H9 (cell line): Measurements from ENCODE around the gene TRIM65. TPM values are rescaled to one million over a fixed set of nuclear protein-coding genes. Genes with fewer than 3 reads are reported as not detected.

Source experiments
- DNase-seq: peaks from one replicate; pipeline ENCODE4 v3.0.0-alpha.2; 2017
- H2AFZ ChIP-seq: one replicate; pipeline ENCODE4 v1.6.1; 2013; ENCODE audit warnings: mild to moderate bottlenecking, low read length, control low read depth, moderate library complexity
- H2AK5ac ChIP-seq: 2 replicates; pipeline ENCODE4 v1.6.1; 2013; ENCODE audit warnings: low read length, control low read depth, mixed read lengths; ENCODE audit not compliant: insufficient read length
- H2BK120ac ChIP-seq: one replicate; pipeline ENCODE4 v1.6.1; 2013; ENCODE audit warnings: low read depth, mild to moderate bottlenecking, low read length, control low read depth, inconsistent platforms; ENCODE audit not compliant: poor library complexity, severe bottlenecking
- H2BK12ac ChIP-seq: 2 replicates; pipeline ENCODE4 v1.6.1; 2013; ENCODE audit warnings: low read length, control low read depth, mixed read lengths, low read depth; ENCODE audit not compliant: insufficient read length
- H2BK15ac ChIP-seq: 2 replicates; pipeline ENCODE4 v1.6.1; 2013; ENCODE audit warnings: low read depth, low read length, control low read depth
- H2BK20ac ChIP-seq: one replicate; pipeline ENCODE4 v1.6.1; 2013; ENCODE audit warnings: low read depth, mild to moderate bottlenecking, low read length, control low read depth, inconsistent platforms; ENCODE audit not compliant: poor library complexity, severe bottlenecking
- H2BK5ac ChIP-seq: 2 replicates; pipeline ENCODE4 v1.6.1; 2013; ENCODE audit warnings: low read length, control low read depth, mixed read lengths; ENCODE audit not compliant: insufficient read length
- H3K14ac ChIP-seq: 2 replicates; pipeline ENCODE4 v1.6.1; 2013; ENCODE audit warnings: low read length, control low read depth; ENCODE audit not compliant: insufficient read depth
- H3K18ac ChIP-seq: 2 replicates; pipeline ENCODE4 v1.6.1; 2013; ENCODE audit warnings: low read depth, mild to moderate bottlenecking, mixed read lengths, low read length, control low read depth; ENCODE audit not compliant: insufficient read length
- H3K23ac ChIP-seq: 2 replicates; pipeline ENCODE4 v1.6.1; 2013; ENCODE audit warnings: low read length, control low read depth, mixed read lengths, low read depth; ENCODE audit not compliant: insufficient read length
- H3K23me2 ChIP-seq: 2 replicates; pipeline ENCODE4 v1.6.1; 2013; ENCODE audit warnings: low read depth, mild to moderate bottlenecking, mixed read lengths, low read length, control low read depth; ENCODE audit not compliant: insufficient read length, poor library complexity, severe bottlenecking
- H3K27ac ChIP-seq: 2 replicates; pipeline ENCODE4 v1.5.1; 2013; ENCODE audit warnings: low read length, control low read depth, mixed read lengths, low read depth; ENCODE audit not compliant: insufficient read length
- H3K27me3 ChIP-seq: 2 replicates; pipeline ENCODE4 v1.6.1; 2013; ENCODE audit warnings: low read length, control low read depth, inconsistent platforms; ENCODE audit not compliant: insufficient read depth
- H3K4ac ChIP-seq: 2 replicates; pipeline ENCODE4 v1.6.1; 2013; ENCODE audit warnings: low read depth, mild to moderate bottlenecking, control low read depth, inconsistent platforms, low read length, moderate library complexity
- H3K4me1 ChIP-seq: 2 replicates; pipeline ENCODE4 v1.6.1; 2013; ENCODE audit warnings: low read length, control low read depth, inconsistent platforms; ENCODE audit not compliant: insufficient read depth
- H3K4me2 ChIP-seq: 2 replicates; pipeline ENCODE4 v1.6.1; 2013; ENCODE audit warnings: low read length, control low read depth, mixed read lengths; ENCODE audit not compliant: insufficient read length, insufficient read depth
- H3K56ac ChIP-seq: 2 replicates; pipeline ENCODE4 v1.6.1; 2013; ENCODE audit warnings: low read depth, mild to moderate bottlenecking, mixed read lengths, low read length, control low read depth; ENCODE audit not compliant: insufficient read length
- H3K79me1 ChIP-seq: 2 replicates; pipeline ENCODE4 v1.6.1; 2013; ENCODE audit warnings: low read depth, mild to moderate bottlenecking, moderate library complexity, low read length, control low read depth, inconsistent platforms; ENCODE audit not compliant: insufficient read depth, poor library complexity, severe bottlenecking
- H3K79me2 ChIP-seq: 2 replicates; pipeline ENCODE4 v1.6.1; 2013; ENCODE audit warnings: low read length, control low read depth, inconsistent platforms; ENCODE audit not compliant: insufficient read depth
- H3K9ac ChIP-seq: 2 replicates; pipeline ENCODE4 v1.6.1; 2013; ENCODE audit warnings: low read length, control low read depth, mixed read lengths; ENCODE audit not compliant: insufficient read length; ENCODE audit errors: extremely low read depth
- H3K9me3 ChIP-seq: one replicate; pipeline ENCODE4 v1.6.1; 2013; ENCODE audit warnings: low read depth, low read length, inconsistent platforms; ENCODE audit not compliant: control insufficient read depth
- H3T11ph ChIP-seq: one replicate; pipeline ENCODE4 v1.6.1; 2013; ENCODE audit warnings: mild to moderate bottlenecking, low read length, control low read depth, inconsistent platforms
- H4K20me1 ChIP-seq: one replicate; pipeline ENCODE4 v1.6.1; 2013; ENCODE audit not compliant: control insufficient read depth, insufficient read length, insufficient read depth
- H4K5ac ChIP-seq: 2 replicates; pipeline ENCODE4 v1.6.1; 2013; ENCODE audit warnings: low read depth, mild to moderate bottlenecking, mixed read lengths, low read length, control low read depth; ENCODE audit not compliant: insufficient read length
- H4K8ac ChIP-seq: replicated peaks from 2 replicates; pipeline ENCODE4 v1.6.1; 2013; ENCODE audit warnings: low read length, control low read depth, mixed read lengths, low read depth; ENCODE audit not compliant: insufficient read length
- H4K91ac ChIP-seq: 2 replicates; pipeline ENCODE4 v1.6.1; 2013; ENCODE audit warnings: low read depth, mild to moderate bottlenecking, moderate library complexity, mixed read lengths, low read length, control low read depth; ENCODE audit not compliant: insufficient read length
- H3K27ac Mint-ChIP-seq, 3 experiments: 2 replicates in 2 of 3; 3 replicates in 1 of 3; pipeline ENCODE4 v1.8.0; 2020 to 2021; ENCODE audit warnings: mixed read lengths in 3 of 3, mild to moderate bottlenecking in 1 of 3, moderate library complexity in 1 of 3
- H3K27me3 Mint-ChIP-seq: 2 replicates; pipeline ENCODE4 v1.8.0; 2021; ENCODE audit warnings: low read depth, mild to moderate bottlenecking, moderate library complexity, mixed read lengths
- H3K36me3 Mint-ChIP-seq, 3 experiments: 2 replicates in 2 of 3; 3 replicates in 1 of 3; pipeline ENCODE4 v1.8.0; 2020 to 2021; ENCODE audit warnings: low read depth in 3 of 3, mixed read lengths in 3 of 3; ENCODE audit not compliant: insufficient read depth in 1 of 3
- H3K4me1 Mint-ChIP-seq, 2 experiments: 2 replicates each; pipeline ENCODE4 v1.8.0; 2020; ENCODE audit warnings: mixed read lengths in 2 of 2
- H3K4me3 Mint-ChIP-seq, 2 experiments: 2 replicates in 1 of 2; 3 replicates in 1 of 2; pipeline ENCODE4 v1.8.0; 2020 to 2021; ENCODE audit warnings: mild to moderate bottlenecking in 2 of 2, mixed read lengths in 2 of 2, moderate library complexity in 1 of 2
- H3K9me3 Mint-ChIP-seq, 2 experiments: 2 replicates in 1 of 2; 3 replicates in 1 of 2; pipeline ENCODE4 v1.8.0; 2020; ENCODE audit warnings: mild to moderate bottlenecking in 2 of 2, mixed read lengths in 2 of 2, moderate library complexity in 1 of 2
- CTCF ChIP-seq: fragments of 200-600 bp; sonication (generic); conservative IDR thresholded peaks from 3 replicates; pipeline ENCODE4 v1.8.0; 2021; ENCODE audit warnings: antibody characterized with exemption, mild to moderate bottlenecking
- WGBS: extraction: QIAGEN DNeasy Blood & Tissue Kit; methylation state at CpG from one replicate; pipeline ENCODE4 v1.1.7; 2013; ENCODE audit warnings: missing lambda C conversion rate, low lambda C conversion rate, mixed read lengths; ENCODE audit not compliant: insufficient read length; ENCODE audit errors: extremely low coverage; 5-methylcytosine and 5-hydroxymethylcytosine counted together
- total RNA-seq: library from RNA; stranded (reverse); gene quantifications from 2 replicates; pipeline ENCODE4 v1.2.1, GENCODE V29; 2021

Gene TRIM65
- total RNA-seq, 1 experiment from 2014 or later: 34.1 TPM

- no CpG with 5 or more reads among the region's 13 CpGs for WGBS
- no peak overlapping the region for H3K27ac Mint-ChIP-seq
- peaks cover 3 to 13% (median 8%) of the 10 kb centered on the region in 3 experiments; a peak in 4 of 7 replicates for H3K36me3 Mint-ChIP-seq
Measured at GRCh38 chr17:75937652-75938051, 40.9 kb upstream of the TRIM65 start.

More at GRCh38 chr17:75937652-75938051, 40.9 kb upstream of the TRIM65 start:
- Histone ChIP-seq H3K56ac (no peak overlapping the region), H3K23me2 (no peaks in the 10 kb centered on the region), H3K9ac (no peak overlapping the region), H3K18ac (no peak overlapping the region), H2AK5ac (no peak overlapping the region), H4K5ac (no peak overlapping the region), H3K79me2 (no peaks in the 10 kb centered on the region), H3K79me1 (no peaks in the 10 kb centered on the region), H3K9me3 (no peaks in the 10 kb centered on the region), H3K4ac (no peak overlapping the region), H2AFZ (no peak overlapping the region), H3K4me1 (no peaks in the 10 kb centered on the region), H2BK5ac (no peak overlapping the region), H3K14ac (no peak overlapping the region), H2BK15ac (no peak overlapping the region), H4K8ac (no peak overlapping the region), H3K23ac (no peak overlapping the region), H3K27me3 (no peaks in the 10 kb centered on the region), H4K91ac (no peak overlapping the region), H3T11ph (no peak overlapping the region), H3K27ac (no peak overlapping the region), H3K4me2 (no peak overlapping the region), H2BK20ac (no peak overlapping the region), H4K20me1 (no peaks in the 10 kb centered on the region), H2BK120ac (no peak overlapping the region), H2BK12ac (no peak overlapping the region)
- TF ChIP-seq CTCF: no peak
- H3K4me1 Mint-ChIP-seq: peaks cover 10 to 12% of the 10 kb centered on the region in 2 experiments
- no peak overlapping the region for H3K4me3 Mint-ChIP-seq
- no peaks in the 10 kb centered on the region for H3K27me3 Mint-ChIP-seq
- no peaks in the 10 kb centered on the region; a peak in 1 of 5 replicates for H3K9me3 Mint-ChIP-seq
- DNase-seq: no peak
